A673 (cell line): ENCODE data around the gene SBK3.

ENCODE experiments used
- EZH2 ChIP-seq: fragments of 200-600 bp; sonication (generic); IDR thresholded peaks from 2 replicates; pipeline ENCODE4 v1.6.1; 2017; ENCODE audit warnings: borderline replicate concordance, low read depth, mild to moderate bottlenecking, mixed read lengths, antibody characterized with exemption, low read length; ENCODE audit not compliant: poor library complexity, severe bottlenecking
- TF ChIP-seq, protein P1 (sequence below): fragments of 300-800, 200-600 bp; sonication (generic); conservative IDR thresholded peaks from 2 replicates; pipeline ENCODE4 v1.5.1; 2017; ENCODE audit warnings: low read depth, mild to moderate bottlenecking, antibody characterized with exemption, low read length, moderate library complexity, mixed read lengths

DNA sequence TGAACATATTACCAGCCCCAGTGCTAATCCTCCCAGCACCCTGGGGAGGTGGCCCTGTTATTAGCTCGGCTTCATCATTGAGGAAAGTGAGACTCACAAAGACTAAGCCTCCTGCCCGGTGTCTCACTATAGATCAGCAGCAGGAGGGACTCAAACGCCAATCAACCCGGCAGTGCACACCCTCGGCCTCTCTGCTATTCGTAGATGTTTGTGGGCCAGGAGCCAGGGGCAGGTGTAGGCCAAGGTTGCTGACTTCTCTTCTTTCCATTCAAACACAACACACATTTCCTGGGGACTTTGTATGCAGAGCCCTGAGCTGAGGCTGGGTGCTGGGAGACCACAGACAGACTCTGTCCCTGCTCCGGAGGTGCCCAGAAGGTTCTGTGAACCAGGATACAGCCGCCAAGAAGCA is 9.4 kb upstream of the SBK3 start:
- TF ChIP-seq, protein P1, sequence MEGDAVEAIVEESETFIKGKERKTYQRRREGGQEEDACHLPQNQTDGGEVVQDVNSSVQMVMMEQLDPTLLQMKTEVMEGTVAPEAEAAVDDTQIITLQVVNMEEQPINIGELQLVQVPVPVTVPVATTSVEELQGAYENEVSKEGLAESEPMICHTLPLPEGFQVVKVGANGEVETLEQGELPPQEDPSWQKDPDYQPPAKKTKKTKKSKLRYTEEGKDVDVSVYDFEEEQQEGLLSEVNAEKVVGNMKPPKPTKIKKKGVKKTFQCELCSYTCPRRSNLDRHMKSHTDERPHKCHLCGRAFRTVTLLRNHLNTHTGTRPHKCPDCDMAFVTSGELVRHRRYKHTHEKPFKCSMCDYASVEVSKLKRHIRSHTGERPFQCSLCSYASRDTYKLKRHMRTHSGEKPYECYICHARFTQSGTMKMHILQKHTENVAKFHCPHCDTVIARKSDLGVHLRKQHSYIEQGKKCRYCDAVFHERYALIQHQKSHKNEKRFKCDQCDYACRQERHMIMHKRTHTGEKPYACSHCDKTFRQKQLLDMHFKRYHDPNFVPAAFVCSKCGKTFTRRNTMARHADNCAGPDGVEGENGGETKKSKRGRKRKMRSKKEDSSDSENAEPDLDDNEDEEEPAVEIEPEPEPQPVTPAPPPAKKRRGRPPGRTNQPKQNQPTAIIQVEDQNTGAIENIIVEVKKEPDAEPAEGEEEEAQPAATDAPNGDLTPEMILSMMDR: no peak
- TF ChIP-seq EZH2: no peak
